HL-60 (cell line): ENCODE data around the gene PFDN4.

ENCODE experiments used
- GABPA ChIP-seq: IDR thresholded peaks from 2 replicates; pipeline ENCODE4 v1.6.1; 2012; ENCODE audit warnings: low read depth
- POLR2AphosphoS5 ChIP-seq: IDR thresholded peaks from 2 replicates; pipeline ENCODE4 v1.6.1; 2012; ENCODE audit warnings: low read depth
- REST ChIP-seq: IDR thresholded peaks from 2 replicates; pipeline ENCODE4 v1.6.1; 2012; ENCODE audit warnings: low read depth; ENCODE audit not compliant: insufficient replicate concordance
- TF ChIP-seq, protein P1 (sequence below): IDR thresholded peaks from one replicate; pipeline ENCODE4 v1.5.1; 2011; ENCODE audit warnings: low read length, control low read depth, inconsistent platforms; ENCODE audit not compliant: insufficient read depth

DNA sequence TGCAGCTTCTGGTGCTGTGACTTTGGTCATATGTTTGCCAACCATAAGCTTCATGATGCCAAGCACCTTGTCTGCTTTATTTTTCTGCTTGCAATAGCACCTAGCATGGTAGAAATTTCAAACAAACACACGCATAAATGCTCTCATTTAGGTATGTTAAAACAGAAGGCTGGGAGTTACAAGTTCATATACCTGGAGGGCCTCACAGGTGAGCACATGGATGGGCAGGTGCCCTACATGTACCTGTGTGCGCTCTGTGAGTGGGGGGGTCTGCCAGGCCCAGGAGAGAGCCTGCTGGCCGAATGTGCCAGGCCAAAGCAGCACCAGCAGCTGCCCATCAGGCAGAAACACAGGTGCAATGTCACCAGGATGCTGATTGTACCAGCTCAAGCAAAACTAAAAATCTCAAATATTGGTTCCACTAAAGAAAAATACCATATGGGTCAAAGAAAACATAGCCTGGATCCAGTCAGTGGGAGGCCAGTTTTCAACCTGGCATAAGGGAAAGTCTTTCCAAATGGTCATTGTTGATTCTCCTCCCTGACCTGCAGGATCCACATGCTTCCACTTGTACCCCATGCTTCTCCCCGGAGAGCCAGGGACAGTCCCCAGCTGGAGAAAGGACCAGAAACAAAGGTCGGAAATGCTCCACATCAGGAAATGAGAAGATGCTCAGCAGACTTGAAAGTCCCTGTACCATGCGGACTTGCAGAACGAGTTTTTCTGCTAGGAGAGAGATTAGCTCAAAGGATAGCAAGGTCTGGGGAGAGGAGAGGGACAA, 7.2 kb upstream of the PFDN4 start:
- TF ChIP-seq, protein P1, sequence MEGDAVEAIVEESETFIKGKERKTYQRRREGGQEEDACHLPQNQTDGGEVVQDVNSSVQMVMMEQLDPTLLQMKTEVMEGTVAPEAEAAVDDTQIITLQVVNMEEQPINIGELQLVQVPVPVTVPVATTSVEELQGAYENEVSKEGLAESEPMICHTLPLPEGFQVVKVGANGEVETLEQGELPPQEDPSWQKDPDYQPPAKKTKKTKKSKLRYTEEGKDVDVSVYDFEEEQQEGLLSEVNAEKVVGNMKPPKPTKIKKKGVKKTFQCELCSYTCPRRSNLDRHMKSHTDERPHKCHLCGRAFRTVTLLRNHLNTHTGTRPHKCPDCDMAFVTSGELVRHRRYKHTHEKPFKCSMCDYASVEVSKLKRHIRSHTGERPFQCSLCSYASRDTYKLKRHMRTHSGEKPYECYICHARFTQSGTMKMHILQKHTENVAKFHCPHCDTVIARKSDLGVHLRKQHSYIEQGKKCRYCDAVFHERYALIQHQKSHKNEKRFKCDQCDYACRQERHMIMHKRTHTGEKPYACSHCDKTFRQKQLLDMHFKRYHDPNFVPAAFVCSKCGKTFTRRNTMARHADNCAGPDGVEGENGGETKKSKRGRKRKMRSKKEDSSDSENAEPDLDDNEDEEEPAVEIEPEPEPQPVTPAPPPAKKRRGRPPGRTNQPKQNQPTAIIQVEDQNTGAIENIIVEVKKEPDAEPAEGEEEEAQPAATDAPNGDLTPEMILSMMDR, result no peak
- TF ChIP-seq REST (no peak), POLR2AphosphoS5 (no peak), GABPA (no peak)
